Measurements from ENCODE around the gene TMEM134.

DNA sequence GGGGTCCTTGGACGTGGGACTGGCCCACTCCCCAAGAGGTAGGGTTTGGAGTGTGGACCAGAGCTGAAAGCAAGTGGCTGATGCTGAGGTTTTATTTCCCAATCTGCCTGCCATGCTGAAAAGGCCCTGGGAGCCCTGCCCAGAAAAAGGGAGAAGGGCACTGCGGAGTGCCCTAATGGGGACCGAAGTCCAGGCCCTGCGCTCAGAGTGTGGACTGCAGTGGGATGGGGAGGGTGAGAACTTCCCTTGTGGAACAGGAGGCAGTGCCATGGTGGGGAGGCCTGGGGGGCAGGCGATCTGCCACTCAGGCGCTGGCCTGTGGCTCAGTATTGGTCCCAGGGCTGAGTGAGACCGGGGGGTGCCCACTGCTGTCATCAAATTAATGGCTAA is 20.8 kb downstream of the TMEM134 start:
- TF ChIP-seq, protein P1, sequence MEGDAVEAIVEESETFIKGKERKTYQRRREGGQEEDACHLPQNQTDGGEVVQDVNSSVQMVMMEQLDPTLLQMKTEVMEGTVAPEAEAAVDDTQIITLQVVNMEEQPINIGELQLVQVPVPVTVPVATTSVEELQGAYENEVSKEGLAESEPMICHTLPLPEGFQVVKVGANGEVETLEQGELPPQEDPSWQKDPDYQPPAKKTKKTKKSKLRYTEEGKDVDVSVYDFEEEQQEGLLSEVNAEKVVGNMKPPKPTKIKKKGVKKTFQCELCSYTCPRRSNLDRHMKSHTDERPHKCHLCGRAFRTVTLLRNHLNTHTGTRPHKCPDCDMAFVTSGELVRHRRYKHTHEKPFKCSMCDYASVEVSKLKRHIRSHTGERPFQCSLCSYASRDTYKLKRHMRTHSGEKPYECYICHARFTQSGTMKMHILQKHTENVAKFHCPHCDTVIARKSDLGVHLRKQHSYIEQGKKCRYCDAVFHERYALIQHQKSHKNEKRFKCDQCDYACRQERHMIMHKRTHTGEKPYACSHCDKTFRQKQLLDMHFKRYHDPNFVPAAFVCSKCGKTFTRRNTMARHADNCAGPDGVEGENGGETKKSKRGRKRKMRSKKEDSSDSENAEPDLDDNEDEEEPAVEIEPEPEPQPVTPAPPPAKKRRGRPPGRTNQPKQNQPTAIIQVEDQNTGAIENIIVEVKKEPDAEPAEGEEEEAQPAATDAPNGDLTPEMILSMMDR (IDR thresholded peaks at IDR 0.05; ENCODE audit: low read depth, low read length), result no peak
- TF ChIP-seq POLR2A (IDR thresholded peaks at IDR 0.05; ENCODE audit: extremely low read depth, insufficient read length) (no peak), MYC (IDR thresholded peaks at IDR 0.05; ENCODE audit: low read depth, low read length) (no peak)
- TF ChIP-seq, protein P2, sequence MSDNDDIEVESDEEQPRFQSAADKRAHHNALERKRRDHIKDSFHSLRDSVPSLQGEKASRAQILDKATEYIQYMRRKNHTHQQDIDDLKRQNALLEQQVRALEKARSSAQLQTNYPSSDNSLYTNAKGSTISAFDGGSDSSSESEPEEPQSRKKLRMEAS (IDR thresholded peaks at IDR 0.05; ENCODE audit: low read depth, low read length), result no peak

Data from NB4 (cell line).